Natural killer cell (primary cell): ENCODE data around the gene ZBTB17. TPM values are rescaled to one million over a fixed set of nuclear protein-coding genes. Genes with fewer than 3 reads are reported as not detected.

Experiments
- ATAC-seq, 3 donors: fragments of 150-1000 bp in 2 of 3; fragments of 200-7000 bp in 1 of 3; cut with Tn5 transposase; 1 replicate in 1 of 3; 2 replicates in 2 of 3; pipeline ENCODE4 v1.10.0; 2021; ENCODE audit warnings: mild to moderate bottlenecking in 2 of 3, moderate library complexity in 2 of 3
- DNase-seq, 2 donors: peaks; one replicate each; pipeline versions ENCODE4 v3.0.0 to v3.0.0-alpha.2; 2013 to 2021; ENCODE audit warnings: mixed read lengths in 1 of 2
- H3K27ac ChIP-seq: one replicate; pipeline ENCODE4 v1.5.1; 2013; ENCODE audit warnings: mild to moderate bottlenecking, low read length
- H3K27me3 ChIP-seq: one replicate; pipeline ENCODE4 v1.6.1; 2013; ENCODE audit warnings: low read length; ENCODE audit not compliant: control insufficient read depth, insufficient read depth
- H3K36me3 ChIP-seq: one replicate; pipeline ENCODE4 v1.6.1; 2013; ENCODE audit warnings: low read length; ENCODE audit not compliant: control insufficient read depth, insufficient read depth
- H3K4me1 ChIP-seq: one replicate; pipeline ENCODE4 v1.6.1; 2013; ENCODE audit warnings: low read length; ENCODE audit not compliant: control insufficient read depth, insufficient read depth
- H3K4me3 ChIP-seq: one replicate; pipeline ENCODE4 v1.5.1; 2013; ENCODE audit warnings: low read length
- H3K9me3 ChIP-seq: one replicate; pipeline ENCODE4 v1.6.1; 2013; ENCODE audit warnings: low read length; ENCODE audit not compliant: control insufficient read depth, insufficient read depth
- H3K27ac Mint-ChIP-seq, 2 donors: one replicate each; pipeline ENCODE4 v1.8.0; 2022; ENCODE audit warnings: mild to moderate bottlenecking in 2 of 2, mixed read lengths in 2 of 2, moderate library complexity in 1 of 2
- H3K27me3 Mint-ChIP-seq, 2 donors: one replicate each; pipeline ENCODE4 v1.8.0; 2022; ENCODE audit warnings: low read depth in 2 of 2, mixed read lengths in 2 of 2
- H3K36me3 Mint-ChIP-seq: one replicate; pipeline ENCODE4 v1.8.0; 2022; ENCODE audit warnings: mixed read lengths
- H3K4me1 Mint-ChIP-seq, 2 donors: one replicate each; pipeline ENCODE4 v1.8.0; 2022; ENCODE audit warnings: mixed read lengths in 2 of 2
- H3K4me3 Mint-ChIP-seq: one replicate; pipeline ENCODE4 v1.8.0; 2022; ENCODE audit warnings: mild to moderate bottlenecking, moderate library complexity, mixed read lengths
- H3K9me3 Mint-ChIP-seq, 2 donors: one replicate each; pipeline ENCODE4 v1.8.0; 2022; ENCODE audit warnings: mixed read lengths in 2 of 2
- CTCF ChIP-seq: fragments of 200-600 bp; IDR thresholded peaks from one replicate; pipeline ENCODE4 v1.8.0; 2022; ENCODE audit warnings: antibody characterized with exemption
- WGBS: methylation state at CpG from one replicate; pipeline ENCODE4 v1.1.7; 2013; ENCODE audit warnings: missing lambda C conversion rate; ENCODE audit not compliant: insufficient coverage; 5-methylcytosine and 5-hydroxymethylcytosine counted together
- intact Hi-C: fragments of 100-400 bp; cut with micrococcal nuclease; formaldehyde crosslinking; loops from one replicate; pipeline ENCODE4 v1.14.2; 2022
- total RNA-seq, 4 donors: library from RNA; stranded (reverse); fragments of 120-200 nt in 1 of 4; gene quantifications; one replicate each; pipeline versions ENCODE4 v1.2.3 to v1.2.4, GENCODE V29; 2013 to 2022

Gene ZBTB17
- total RNA-seq, 3 donors from 2014 or later (not counting 1 experiment from before 2014, with no cell fraction given), result 86.0 to 100 (median 86.9) TPM

- TF ChIP-seq CTCF, result no peak
- Mint-ChIP-seq H3K27ac (no peak overlapping the region), H3K4me3 (no peak overlapping the region), H3K36me3 (no peaks in the 10 kb centered on the region), H3K27me3 (peaks cover 0 to 1% of the 10 kb centered on the region in 2 donors), H3K4me1 (no peaks in the 10 kb centered on the region), H3K9me3 (no peaks in the 10 kb centered on the region)
- Histone ChIP-seq H3K4me3 (no peak overlapping the region), H3K27ac (no peak overlapping the region), H3K36me3 (no peaks in the 10 kb centered on the region), H3K9me3 (no peaks in the 10 kb centered on the region), H3K4me1 (no peaks in the 10 kb centered on the region), H3K27me3 (no peaks in the 10 kb centered on the region)
- 82% methylated on average over 9 of the region's 9 CpGs for WGBS
- intact Hi-C loops, result loop anchor here (5.0 kb wide), 1 partner anchor 172 kb away; no protein-coding TSS in a partner anchor
- no peak for DNase-seq
- ATAC-seq, result no peak
These were observed 13.9 kb upstream of the ZBTB17 start for GRCh38 chr1:15989776-15990175.

DNA sequence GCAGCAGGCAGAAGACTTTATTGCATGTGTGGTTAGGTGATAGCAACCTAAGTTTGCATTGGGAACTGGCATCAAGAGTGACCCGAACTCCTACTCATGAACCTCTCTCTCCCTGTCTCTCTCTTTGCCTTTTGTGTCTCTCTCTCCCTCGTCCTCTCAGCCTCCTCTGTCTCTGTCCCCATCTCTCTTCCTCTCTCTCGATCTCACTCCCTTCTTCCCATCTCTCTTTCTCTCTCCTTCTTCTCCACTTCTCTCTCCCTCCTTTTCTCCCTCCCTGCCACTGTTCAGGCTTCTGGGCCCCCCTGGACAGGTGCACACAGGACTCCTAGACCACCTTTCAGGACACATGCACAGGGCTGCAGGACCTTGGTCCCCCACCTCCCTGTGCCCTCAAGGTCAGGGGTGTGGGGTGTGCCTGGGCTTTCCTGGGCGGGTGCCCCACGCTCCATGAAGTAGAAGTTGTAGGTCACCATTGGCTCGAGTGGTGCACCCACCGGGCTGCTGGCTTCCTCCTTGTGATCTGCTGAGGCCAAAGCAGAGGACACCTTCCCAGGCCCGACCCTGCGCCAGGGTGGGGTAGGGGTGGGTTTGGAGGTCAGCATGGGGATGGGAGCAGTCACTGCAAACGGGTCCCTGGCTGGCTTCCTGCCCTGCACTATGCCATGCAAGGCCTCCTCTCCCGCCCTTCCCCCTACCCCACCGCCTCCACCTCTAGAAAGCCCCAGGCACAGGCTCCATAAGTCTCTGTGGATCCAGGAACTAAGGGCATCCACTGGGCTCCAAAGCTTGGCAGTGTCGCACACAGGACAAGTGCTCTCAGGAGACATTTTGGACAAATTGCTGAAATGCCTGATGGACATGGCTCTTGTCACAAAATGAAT is 13.2 kb upstream of the ZBTB17 start:
- no peaks in the 10 kb centered on the region for H3K36me3 ChIP-seq
- H3K9me3 ChIP-seq, result no peaks in the 10 kb centered on the region
- ATAC-seq (no peak), DNase-seq (no peak)
- H3K9me3 Mint-ChIP-seq, result no peaks in the 10 kb centered on the region
- H3K4me3 ChIP-seq, result no peak overlapping the region
- WGBS, result 77% methylated on average over 12 of the region's 13 CpGs
- no peak overlapping the region for H3K27ac Mint-ChIP-seq
- no peaks in the 10 kb centered on the region for H3K27me3 ChIP-seq
- H3K4me1 Mint-ChIP-seq, result no peaks in the 10 kb centered on the region
- H3K36me3 Mint-ChIP-seq, result no peaks in the 10 kb centered on the region
- intact Hi-C loops, result no loop called here
- no peak overlapping the region for H3K27ac ChIP-seq
- H3K4me3 Mint-ChIP-seq, result no peak overlapping the region
- TF ChIP-seq CTCF, result no peak
- no peaks in the 10 kb centered on the region for H3K4me1 ChIP-seq
- peaks cover 0 to 3% of the 10 kb centered on the region in 2 donors for H3K27me3 Mint-ChIP-seq

- 55% methylated on average over 5 of the region's 5 CpGs for whole genome bisulfite sequencing
- peaks cover 0 to 3% of the 10 kb centered on the region in 2 donors for H3K27me3 Mint-ChIP-seq
- intact Hi-C loops, result no loop called here
- Histone ChIP-seq H3K4me3 (no peak overlapping the region), H3K36me3 (no peaks in the 10 kb centered on the region), H3K4me1 (no peaks in the 10 kb centered on the region), H3K27me3 (no peaks in the 10 kb centered on the region), H3K27ac (no peak overlapping the region), H3K9me3 (no peaks in the 10 kb centered on the region)
- no peaks in the 10 kb centered on the region for H3K36me3 Mint-ChIP-seq
- ATAC-seq (no peak), DNase-seq (no peak)
- no peaks in the 10 kb centered on the region for H3K9me3 Mint-ChIP-seq
- TF ChIP-seq CTCF, result no peak
- no peaks in the 10 kb centered on the region for H3K4me1 Mint-ChIP-seq
- no peak overlapping the region for H3K4me3 Mint-ChIP-seq
- no peak overlapping the region for H3K27ac Mint-ChIP-seq
These were observed 9.9 kb upstream of the ZBTB17 start for GRCh38 chr1:15985611-15986297.
